ENCODE measurements around the gene SMIM20.

GRCh38 chr4:25916870-25917269 is 2.9 kb downstream of the SMIM20 start:
- TF ChIP-seq CTCF (conservative IDR thresholded peaks at IDR 0.05; ENCODE audit: low read length) (no peak), EZH2phosphoT487 (IDR thresholded peaks at IDR 0.05; ENCODE audit: borderline replicate concordance, low read depth, low read length) (no peak)
